CD4-positive, alpha-beta T cell treated with Interleukin-6 for 4 hours (primary cell): Measurements from ENCODE around the gene KRT72.
"Not testable (repeated sequence)": the region's sequence is repeated elsewhere in the genome, so short reads cannot be mapped to it uniquely, and the experiment has no call there.

ENCODE experiments used
- DNase-seq: peaks from one replicate; pipeline ENCODE4 v3.0.0-alpha.2; 2020; ENCODE audit warnings: mixed read lengths

KRT72 gene

DNA sequence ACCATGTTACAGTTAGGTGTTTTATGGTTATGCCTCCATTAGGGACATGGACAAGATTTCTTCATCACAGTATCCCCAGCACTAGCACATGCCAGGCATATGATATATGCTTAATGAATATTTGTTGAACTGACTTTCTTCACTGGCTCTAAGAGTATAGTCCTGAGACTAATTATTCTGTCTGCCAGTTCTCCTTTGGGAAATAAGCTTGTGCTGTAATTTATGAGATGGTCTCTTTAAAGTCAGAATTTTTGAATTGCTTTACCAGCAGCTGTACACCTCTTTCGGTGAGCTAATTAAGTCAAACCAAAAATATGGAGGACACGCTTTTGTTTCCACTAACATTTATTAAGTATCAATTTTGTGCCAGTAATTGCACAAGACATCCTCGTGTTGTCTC is 4.8 kb upstream of the KRT72 start:
- no peak for DNase-seq

DNA sequence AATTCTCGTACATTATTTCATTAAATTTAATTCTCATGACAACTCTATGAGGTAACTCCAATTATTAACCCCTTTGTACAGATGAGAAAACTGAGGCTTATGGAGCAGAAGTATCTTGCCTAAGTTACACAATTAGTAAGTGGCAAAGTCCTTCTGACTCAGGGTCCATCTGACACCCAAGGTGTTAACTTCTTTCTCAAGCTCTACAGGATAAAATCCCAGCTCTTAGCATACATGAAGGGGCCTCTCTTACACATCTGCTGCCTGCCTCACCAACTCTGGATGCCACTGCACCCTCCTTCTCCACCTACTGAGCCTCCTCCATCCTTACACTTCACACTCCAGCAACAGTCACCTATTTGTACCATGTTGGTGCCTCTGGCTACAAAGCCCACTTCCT is 4.3 kb upstream of the KRT72 start:
- no peak for DNase-seq

DNA sequence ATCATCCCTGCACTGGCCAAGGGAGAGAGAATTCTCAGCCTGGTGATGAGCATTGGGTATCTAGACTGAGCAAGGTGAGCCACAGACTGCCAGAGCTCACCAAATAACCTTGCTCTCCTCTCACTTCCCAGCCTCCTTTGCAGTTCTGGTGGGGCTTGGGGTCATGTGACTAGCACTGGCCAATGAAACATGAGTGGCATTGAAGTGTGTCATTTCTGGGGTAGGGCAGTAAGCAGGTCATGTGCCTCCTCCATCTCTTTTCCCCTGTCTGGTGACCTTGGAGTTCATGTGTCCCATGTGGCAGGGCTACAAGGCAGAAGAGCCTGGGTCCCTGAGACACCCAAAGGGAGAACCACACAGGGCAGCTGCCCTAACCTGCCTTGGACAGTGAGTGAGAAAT is 3.6 kb upstream of the KRT72 start:
- no peak for DNase-seq

DNA sequence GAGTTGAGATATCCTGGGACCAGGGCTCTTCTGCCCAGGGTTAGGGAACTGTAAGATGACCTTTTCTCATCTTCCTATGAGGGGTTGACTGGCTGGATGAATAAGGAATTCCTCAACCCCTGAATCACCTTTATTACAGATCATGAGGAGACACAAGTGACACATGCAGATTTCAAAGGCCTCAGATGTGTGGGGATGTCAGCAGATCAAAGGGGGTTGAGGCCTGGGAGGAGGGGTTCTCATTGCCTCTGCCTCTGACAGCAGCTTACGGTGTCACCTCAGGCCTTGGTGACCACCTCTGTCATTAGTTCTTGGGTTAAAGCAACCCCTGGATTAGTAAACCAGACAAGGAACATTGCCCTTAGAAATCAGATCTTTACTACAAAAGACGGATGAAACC is 2.1 kb upstream of the KRT72 start:
- peak; percentile 61 for DNase-seq

DNA sequence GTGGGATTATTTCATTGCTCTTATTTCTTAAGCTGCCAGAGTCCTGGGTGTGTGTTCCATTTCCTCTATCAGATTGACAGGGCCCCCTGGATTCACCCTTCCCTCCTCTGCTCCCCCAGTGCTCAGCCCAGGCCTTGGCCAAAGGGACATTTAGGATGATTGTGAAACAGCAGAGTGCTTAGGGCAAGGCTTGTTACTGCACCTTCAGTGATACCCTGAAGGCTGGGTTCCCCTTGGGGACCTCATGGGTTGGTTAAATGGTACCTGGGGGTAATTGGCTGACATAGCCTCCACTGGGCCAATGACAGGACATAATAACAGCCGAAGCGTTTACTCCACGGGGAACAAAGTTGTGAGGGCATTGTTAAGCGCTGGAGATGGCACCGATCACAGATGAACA is 1.3 kb upstream of the KRT72 start:
- DNase-seq, result no peak

DNA sequence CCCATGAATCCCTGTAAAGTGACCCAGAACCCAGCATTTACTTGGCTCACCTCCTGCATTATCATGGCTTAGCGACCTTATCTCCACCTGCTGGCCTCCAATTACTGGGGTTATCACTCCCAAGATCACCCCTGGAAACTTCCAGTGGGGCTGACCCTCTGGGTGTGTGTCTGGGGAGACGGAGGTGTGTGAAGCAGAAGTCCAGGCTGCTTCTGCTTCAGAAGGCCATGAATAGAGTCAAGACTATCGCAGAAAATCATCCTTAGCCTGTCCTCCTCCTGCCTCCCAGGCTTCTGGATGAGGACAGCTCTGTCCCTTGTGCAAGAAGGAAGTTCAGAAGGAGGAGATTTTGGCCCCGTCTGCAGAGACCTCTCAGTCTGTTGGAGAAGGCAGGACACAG is 408 bp upstream of the KRT72 start:
- DNase-seq, result no peak

DNA sequence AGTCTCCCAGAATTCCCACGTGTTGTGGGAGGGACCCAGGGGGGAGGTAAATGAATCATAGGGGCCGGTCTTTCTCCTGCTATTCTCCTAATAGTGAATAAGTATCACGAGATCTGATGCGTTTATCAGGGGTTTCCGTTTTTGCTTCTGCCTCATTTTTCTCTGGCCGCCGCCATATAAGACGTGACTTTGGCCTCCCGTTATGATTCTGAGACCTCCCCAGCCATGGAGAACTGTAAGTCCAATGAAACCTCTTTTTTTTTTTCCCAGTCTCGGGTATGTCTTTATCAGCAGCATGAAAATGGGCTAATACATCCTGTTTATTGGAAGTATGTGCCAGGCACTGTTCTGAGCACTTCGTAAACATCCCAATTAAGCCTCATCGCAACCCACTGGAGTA is 788 bp downstream of the KRT72 start:
- no peak for DNase-seq

DNA sequence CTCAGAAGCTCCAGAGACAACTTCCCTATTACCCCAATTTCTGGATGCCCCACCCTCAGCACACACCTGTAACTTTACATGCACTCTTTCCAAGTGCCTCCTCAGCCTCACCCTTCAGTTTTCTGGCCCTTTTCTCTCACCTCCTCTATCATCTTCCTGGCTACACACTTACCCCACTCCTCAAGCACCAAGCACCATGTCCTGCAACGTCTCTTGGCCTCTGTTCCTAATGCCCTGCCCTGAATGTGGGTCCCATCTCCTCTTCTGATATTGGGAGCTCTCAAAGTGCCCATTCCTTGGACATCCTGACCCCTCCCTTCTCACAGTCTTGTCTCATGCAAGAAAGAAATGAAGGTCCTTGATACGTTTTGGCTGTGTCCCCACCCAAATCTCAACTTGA is 1.2 kb downstream of the KRT72 start:
- DNase-seq, result no peak

DNA sequence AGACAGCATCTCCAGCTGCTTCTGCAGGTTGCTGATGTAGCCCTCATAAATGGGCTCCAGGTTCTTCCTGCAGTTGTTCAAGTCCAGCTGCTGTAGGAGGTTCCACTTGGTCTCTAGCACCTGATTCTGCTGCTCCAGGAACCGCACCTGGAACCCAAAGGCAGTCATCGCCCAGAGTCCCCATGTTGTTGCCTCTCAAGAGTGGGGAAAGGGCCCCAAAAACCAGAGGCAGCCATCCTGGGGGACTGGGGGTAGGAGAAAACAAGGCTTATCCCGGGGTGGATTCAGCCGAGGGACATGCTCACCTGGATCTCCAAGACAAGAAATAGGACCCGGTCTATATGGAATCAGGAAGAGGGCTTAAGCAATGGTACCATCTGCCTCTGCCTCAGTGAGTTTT is 2.3 kb downstream of the KRT72 start:
- no peak for DNase-seq

DNA sequence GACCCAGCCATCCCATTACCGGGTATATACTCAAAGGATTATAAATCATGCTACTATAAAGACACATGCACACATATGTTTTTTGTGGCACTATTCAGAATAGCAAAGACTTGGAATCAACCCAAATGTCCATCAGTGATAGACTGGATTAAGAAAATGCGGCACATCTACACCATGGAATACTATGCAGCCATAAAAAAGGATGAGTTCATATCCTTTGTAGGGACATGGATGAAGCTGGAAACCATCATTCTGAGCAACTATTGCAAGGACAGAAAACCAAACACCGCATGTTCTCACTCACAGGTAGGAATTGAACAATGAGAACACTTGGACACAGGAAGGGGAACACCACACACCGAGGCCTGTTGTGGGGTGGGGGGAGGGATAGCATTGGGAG is 7.0 kb downstream of the KRT72 start:
- DNase-seq, result not testable (repeated sequence)

DNA sequence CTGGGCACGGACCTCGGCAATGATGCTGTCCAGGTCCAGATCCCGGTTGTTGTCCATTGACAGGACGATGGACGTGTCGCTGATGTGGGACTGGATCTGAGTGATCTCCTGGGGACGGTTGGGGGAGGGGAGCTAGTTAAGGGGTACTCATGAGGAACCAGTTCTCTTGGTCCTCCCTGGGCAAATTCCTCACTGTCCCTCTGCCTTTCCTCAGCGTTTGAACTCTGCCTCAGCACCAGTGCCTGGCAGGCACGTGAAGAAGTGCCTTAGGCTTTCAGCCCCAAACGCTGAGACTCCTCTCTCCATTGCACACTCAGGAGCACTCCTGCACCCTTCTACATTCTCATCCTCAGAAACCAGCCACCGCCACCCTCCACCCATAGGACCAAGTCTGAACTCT is 9.7 kb downstream of the KRT72 start:
- DNase-seq, result no peak

DNA sequence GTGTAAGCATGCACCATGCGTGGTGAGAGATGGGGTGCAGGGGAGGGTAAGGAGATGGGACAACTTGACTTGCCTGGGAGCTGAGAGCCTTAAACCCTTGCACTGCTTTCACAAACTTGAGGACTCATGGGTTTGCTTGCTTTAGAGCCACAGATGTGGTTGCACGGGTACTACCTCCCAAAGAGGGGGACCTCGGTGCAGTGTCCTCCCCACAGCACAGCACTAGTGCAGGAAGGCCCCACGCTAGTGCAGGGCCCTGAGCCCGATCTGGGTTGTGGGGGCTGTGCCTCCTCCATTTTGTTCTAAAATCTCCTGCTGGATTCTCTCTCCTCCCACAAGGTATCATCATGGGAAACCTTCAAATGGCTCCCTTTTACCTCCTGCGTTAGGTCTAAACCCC is 11.2 kb downstream of the KRT72 start:
- no peak for DNase-seq

DNA sequence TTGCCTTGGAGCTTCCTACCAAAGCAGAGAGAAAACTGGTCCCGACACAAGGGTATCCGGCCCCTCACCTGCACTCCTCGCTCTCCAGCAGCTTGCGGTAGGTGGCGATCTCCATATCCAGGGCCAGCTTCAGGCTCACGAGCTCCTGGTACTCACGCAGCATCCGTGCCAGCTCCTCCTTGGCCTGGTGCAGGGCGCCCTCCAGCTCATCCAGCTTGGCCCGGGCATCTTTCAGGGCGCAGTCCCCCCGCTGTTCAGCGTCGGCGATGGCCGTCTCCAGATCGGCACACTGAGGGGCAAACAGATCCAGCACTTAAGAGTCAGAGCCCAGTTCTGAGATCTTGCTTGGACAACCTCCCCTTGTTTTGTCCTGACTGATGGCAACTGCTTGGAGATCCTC is 13.7 kb downstream of the KRT72 start:
- DNase-seq, result no peak

DNA sequence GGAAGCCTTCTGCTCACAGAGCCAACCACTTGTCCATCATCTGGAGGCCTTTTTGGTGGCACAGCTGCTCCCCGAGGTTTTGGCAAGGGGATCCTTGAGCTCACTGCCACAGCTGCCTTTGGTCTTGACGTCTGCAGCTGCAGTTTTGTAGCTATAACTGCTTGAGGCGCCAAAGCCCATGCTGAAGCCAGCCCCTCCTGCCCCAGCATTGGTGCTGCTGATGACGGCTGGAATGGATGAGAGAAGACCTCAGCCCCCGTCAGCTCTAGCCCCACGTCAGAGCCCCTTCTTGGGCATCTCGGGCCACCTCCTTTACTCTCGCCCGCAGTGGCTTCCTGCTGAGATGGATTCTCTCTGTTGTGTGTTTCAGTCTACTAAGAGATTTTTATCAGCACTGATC is 15.3 kb downstream of the KRT72 start:
- peak; percentile 67 for DNase-seq

DNA sequence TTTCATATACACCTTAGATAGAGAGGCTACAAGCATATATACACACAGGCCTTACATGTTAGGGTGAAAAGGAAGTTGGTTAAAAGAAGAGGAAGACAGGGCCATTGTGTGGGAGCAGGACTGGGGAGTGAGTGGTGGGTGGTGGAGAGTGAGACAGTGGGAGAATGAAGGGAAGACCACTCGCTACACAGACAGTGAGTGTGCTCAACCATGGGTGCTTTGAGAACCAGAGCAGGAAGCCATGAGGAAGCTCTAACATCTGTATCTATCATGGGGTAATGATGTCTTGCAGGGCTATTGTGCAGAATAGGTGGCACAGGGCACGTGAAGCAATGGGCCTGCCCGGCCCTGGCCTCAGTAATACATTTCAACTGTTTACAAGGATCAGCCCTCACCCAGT is 16.2 kb downstream of the KRT72 start:
- no peak for DNase-seq

DNA sequence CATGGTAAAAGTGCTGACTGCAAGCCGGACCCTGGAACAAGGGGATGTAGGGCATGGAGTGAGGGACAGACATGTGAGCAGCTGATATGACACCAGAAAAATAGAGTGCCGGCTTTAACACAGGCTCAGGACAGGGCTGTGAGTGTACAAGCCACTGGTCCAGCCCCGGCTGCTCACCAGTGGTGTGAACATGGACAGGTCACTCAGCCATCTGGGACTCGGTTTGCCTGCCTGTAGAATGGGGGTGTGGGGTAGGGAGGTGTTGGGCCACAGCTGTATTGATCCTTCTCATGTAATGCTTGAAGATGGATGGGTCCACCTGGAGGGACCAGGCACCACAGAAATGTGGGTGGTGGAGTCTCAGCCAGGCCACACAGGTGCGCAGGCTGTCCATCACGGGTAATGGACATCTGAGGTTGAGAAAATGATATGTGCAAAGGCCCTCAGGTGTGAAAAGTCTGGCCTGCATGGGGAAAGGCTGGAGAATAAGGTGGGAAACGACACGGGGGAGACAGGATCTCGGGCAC is 17.0 kb downstream of the KRT72 start:
- no peak for DNase-seq

DNA sequence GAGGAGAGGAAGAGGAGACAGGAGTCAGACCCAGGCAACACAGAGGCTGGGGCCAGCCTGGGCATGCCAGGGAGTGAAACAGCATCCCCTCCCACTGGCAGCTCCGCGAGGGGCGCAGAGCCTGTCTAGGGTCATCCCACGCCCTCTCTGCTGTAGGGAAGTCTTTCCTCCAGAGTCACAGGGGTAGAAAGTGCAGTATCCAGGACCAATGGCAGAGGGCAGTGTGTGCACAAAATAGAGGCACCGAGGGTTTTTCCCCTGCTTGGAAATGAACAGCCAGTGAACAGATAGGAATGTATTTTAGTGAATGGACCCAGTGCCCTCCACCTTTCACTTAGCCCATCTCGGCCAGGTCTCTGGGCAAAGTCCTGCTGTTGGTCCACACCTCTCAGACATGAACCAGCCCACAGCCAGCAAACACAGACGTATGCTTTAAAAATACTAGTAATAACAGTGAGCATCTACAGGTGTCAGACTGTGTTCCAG is 18.2 kb downstream of the KRT72 start:
- peak; percentile 72 for DNase-seq

DNA sequence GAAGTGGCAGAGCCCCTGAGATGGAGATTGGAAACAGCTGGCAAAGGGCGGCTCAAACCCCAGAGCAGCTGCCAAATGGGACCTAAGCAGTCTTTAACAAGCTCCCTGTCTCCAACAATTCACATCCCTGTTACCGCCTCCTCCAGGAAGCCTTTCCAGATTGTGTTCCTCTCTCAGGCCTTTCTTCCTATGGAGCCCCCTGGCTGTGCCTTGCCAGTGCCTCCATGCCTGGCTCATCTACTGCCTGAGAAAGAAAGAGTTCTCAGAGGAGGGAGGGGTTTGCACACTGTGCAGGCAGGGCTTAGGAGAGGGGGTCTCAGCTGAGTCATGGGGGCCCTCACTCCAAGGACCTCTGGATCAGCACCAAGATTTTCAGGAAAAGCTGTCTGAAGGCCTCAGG is 18.8 kb downstream of the KRT72 start:
- no peak for DNase-seq

DNA sequence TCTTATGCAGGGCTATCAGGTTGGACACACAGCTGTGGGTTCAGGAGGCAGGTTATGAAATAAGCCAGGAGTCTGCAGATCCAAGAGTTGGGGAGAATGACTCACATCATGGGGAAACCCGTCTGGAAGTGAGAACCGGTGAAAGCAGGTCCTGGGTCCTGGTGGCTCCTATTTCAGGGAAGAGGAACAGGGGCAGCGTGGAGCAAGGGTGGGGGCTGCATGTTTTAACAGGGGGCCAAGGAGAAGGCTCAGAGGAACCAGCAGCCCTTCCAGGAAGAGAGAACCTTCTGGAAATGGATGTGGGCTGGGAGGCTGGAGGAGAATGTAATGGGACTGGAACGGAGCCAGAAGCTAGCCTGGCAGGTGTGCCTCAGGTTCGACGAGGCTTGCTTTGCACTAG is 19.8 kb downstream of the KRT72 start:
- DNase-seq, result no peak

DNA sequence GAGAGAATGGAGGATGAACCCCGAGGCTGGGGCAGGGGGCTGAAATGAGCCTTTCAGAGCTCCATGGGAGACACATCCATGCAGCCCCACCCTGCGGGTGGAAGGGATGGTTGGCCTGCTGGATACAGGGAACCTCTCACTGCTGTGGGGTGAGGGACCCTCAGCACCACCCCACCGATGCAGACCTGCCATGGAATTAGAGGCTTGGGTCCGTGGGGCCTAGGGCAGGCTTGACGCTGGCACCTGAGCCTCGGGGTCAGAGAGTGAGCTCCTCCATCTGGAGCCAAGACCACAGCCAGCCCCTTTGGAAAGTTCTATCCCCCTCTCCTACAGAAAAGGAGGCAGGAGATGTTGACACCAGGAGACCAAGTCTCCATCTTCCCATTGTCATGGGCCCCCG is 20.2 kb downstream of the KRT72 start:
- DNase-seq, result no peak

DNA sequence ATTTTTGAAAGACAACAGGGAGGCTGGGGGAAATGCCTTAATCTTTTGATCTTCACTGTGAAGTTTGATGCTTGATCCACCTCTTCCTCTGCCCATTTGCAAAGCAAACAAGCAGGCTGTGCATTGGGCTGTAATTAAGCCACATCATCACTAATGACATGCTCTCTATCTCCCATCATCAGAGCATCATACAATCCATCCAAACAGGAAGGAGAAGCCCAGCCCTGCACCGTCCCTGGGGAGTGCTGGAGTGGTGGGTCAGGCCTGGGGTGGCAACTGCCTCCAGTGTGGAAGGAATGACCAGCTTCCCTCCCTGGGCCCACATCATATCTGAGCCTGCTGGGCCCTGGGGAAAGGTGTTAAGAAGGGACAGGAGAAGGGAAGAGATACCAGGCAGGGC is 20.8 kb downstream of the KRT72 start:
- DNase-seq, result no peak

DNA sequence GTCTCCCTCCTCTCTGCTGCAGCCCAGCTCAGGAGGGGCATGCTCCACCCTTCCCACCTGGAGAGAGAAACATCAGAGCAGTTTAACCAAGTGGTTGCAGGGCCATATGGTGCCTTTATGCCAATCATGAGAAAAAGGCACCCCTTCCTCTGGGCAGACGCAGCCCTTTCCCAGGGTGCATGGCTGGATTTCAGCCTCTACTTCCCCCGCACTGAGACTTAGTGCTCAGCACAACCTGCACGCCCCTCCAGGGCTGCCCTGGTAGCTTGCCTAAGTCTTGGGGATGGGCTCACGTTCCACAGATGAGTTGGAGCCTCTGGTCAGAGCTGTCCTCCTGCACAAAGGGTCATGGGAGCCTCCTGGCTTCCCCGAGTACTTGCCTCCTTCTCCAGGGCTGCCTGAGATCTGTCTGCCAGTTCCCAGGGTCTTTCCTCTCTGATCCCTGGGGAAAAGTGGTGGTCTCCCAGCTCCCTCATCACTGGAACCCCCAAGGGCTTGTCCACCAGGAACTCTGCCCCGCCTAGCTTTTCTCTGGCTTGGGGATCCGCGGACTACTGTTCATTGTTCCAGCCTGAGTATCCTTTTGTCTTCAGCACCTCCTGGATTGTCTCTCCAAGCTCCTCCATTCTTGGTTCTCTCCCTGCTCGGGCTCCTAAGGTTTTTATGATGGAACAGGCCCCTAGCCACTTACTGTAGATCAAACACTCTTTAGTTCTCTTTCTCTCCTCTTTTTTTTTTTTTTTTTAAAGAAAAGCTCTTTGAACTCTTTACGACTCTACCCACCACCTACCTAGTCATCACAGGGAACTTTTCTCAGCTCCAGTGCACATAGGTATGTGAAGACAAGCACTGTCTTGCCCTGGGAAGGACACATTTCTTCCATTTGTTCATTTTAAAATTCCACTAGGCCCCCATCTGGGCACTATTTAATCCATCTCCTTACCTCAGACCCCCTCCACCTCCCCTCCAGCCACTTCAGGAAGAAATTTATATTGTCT is 21.5 kb downstream of the KRT72 start:
- no peak for DNase-seq

DNA sequence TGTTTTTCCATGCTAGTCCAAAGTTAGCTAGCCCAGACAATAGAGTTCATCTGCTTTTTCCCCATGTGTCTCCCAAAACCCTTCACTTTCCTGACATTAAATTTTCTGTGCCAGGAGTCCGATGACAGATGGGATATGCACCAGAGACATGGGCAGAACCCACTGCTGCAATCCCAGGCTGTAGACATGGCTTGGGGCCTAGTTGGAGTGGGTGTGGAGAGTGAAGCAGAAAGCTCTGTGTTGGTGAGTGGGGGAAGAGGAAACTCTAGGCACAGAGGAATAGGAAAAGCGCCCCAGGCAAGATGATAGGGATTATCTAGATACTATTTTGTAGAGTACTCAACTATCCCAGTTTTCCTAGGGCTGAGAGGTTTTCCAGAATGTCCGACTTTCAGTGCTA is 22.8 kb downstream of the KRT72 start:
- DNase-seq, result no peak

DNA sequence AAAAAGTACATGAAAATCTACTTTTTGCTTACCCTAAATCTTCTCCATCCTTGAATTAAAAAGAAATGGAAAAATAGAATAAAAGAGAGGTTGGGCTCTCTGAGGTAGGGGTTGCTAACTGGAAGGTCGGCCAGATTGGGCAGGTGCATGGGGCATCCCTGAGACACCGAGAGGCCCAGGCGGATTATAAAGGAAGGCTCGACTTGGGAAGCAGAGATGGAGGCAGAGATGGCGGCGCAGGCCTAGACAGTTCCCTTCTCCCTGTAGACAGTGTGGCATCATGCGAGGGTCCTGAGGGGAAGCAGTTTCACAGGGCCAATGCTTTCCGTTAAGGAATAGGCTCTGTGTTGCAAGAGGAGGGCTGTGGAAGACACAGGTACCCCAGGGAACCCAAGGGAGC is 23.9 kb downstream of the KRT72 start:
- no peak for DNase-seq

DNA sequence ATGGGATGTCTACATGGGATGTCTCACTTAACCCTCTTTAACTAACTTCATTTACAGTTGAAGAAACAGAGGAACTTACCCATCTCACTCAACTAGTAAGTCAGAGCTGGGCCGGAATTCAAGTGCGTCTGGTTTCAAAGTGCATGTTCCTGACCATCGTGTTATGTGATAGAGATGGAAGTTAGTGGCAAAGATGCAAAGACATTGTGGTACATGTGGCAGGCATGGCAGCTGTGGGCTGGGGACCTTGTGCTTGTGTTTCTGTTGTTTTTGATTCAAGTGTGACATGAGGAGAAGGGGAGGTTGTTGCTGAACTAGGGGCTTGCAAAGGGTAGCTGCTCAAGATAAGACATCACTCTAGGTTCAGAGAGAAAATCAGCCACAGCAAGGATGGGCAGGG is 25.3 kb downstream of the KRT72 start:
- no peak for DNase-seq
